GM21576 (cell line): ENCODE results near the gene ASB16.

Experiments
- ATAC-seq: cut with Tn5 transposase; IDR thresholded peaks from one replicate; pipeline ENCODE4 v1.9.1; 2021; ENCODE audit warnings: mild to moderate bottlenecking, moderate library complexity; ENCODE audit not compliant: unreplicated experiment

The ASB16 gene

GRCh38 chr17:44188576-44189403, 18.3 kb downstream of the ASB16 start:
- no peak for ATAC-seq

- ATAC-seq: no peak
Measured at GRCh38 chr17:44190481-44190880, 20.0 kb downstream of the ASB16 start.

GRCh38 chr17:44191369-44191768, 20.9 kb downstream of the ASB16 start:
- no peak for ATAC-seq

DNA sequence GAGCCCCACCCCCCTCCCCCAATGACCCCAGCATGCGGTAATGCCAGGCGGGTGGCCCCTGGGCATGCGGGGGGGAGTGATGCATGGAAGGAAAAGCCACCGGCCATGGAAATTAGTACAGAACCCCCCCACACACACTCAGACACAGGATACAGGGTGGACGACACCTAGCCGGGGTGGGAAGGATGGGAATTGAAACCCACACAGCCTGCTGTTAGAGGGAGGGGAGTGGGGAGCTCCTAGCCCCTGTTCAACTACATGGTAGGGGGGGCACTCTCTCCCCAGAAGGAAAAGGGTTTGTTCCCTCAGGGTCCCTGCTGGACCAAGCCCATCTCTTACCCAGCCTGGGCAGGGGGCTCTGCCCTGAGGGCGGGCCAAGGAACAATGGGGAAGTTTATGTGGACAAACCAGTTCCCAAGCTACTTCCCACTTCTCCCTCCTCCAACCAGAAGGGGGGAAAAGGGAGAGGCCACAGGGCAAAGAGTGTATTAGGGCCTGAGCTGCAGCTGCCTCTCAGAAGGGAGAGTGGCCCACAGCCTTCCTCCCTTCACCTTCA, 21.5 kb downstream of the ASB16 start:
- ATAC-seq: no peak

DNA sequence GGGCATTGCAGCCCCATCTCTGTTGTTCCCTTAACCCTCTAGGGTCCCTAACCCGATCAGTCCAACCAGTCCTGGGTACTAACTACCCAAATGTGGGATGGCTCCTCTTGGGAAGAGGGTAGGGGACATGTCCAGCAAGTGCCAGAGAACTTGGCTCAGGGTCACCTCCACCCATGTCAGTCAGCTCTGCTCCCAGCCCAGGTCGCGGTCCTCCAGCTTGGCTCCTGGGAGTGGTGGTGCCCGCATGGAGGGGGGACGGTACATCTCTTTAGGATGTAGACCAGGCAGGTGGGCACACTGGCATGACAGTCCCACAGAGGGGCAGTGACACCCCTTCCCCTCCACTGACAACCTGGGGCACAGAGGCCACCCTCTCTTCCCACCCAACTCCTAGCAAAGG, 22.2 kb downstream of the ASB16 start:
- ATAC-seq: no peak

DNA sequence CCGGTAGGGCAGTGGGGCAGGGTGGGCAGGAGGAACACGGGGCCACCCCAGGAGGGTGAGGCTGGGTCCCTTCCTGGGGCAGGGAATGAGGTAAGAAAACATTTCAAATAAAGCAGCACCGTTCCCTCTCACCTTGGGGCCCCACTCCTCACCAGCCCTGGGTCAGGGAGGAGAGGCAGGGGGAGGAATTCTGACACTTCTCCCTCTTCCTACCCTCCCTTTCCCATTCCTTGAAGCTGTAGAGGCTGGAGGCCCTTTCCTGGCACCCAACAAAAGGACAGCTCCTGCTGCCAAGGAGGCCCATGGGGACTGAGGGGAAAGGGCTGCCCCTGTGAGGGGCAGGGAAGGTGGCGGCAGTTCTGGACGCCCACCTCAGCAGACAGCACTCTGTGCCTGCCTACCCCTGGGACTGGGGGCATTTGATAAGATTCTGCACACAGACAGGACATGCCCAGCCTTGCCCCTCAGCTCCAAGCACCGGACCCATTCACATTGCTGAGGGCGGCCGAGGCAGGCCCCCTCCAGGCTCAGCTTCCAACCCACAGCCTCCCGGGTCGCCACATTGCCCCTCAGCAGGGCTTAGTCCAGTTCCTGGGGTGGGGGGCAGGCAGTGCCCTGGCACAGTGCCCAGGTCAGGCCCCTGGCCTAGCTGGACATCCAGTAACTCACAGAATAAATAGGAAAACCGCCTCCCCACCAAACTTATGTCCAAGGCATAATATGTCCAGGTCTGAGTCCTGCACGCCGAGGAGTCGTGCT, 23.0 kb downstream of the ASB16 start:
- ATAC-seq: no peak

DNA sequence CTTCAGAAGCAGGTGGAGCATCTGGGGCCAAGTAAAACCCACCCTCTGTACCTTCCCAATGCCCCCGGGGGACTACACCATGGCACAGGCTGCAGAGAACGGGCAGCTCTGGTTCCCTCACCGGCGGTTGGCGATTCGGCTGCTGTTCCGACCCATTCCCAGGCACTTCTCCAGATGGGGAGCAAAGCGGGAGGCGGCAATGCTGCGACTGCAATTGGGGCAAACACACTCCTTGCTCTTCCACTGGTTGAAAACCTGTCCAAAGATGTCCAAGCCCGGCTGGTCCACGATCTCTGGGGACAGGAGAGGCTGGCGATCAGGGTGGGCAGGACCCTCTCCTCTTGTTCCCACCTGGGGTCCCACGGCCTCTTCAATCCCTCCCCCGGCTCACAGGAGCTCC, 26.6 kb downstream of the ASB16 start:
- no peak for ATAC-seq

DNA sequence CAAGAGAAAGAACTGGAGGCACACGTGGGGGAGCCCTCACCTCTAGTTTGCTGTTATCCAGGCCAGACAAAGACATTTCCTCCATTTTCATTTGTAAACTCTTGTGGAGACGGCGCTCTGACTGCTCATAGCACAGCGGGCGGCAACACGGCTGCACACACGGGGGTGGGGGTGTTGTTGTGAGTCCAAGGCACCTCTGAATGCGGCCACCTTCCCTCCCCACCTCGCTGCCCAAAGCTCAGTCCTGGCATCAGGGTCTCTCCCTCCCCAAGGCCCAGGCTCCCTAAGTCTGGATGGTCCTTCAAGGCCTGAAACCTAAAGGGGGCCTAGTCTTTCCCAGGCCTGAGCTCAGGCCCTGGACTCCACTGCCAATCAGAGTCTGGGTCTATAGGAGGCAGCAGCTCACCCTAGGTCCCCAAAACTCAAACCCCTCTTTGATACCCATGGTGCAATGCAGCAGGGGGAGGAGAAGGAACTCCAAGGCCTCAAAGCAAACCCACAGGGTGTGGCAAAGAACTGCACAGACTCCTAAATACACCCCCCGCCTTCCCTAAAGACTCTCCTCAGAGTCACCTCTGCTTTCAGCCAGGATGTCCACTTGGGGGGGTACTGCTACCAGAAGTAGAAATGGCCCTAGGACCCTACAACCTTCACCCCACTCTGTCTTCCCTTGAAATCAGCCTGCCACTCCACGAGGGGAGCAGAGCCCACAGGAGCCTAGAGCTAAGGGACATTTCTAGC, 27.6 kb downstream of the ASB16 start:
- ATAC-seq: no peak

GRCh38 chr17:44198721-44199552, 28.4 kb downstream of the ASB16 start:
- peak; percentile 16 for ATAC-seq

GRCh38 chr17:44199553-44200477, 29.3 kb downstream of the ASB16 start, which contains the start of gene ATXN7L3:
TSS of gene ATXN7L3 (minus strand) at chr17:44199884. CDS start at chr17:44198070, 1,814 bp downstream.
- peak; percentile 61 for ATAC-seq

DNA sequence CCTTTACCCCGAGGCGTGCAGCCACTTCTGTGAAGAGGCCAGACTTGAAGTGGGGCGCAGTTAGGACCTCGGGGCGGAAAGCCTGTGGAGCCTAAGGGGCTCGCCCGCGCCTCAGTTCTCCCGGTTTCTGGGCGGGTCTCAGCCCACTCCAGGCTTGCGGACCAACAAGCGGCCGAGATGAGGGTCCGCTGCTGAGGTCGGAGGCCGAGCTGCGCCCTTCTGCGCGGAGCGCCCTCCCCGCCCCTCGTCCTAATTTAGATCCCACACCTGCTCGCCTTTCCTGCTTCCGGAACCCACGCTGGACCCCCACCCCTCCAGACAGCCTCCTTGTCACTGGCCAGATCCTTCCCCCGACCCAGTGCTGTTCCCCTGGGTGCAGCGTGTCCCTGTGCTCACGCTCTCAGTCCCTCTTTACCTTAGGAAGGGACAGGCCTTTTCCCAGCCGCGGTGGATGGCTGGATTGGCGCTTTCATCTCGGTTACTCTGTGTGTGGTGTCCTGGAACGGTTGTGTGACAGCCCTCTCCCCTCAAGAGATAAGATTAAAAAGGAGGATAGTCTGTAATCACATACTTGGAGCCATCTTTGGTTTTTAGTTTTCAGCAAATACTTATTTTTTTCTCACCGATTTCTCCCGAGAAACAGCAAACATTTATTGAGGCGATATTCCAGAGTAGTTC, 30.1 kb downstream of the ASB16 start:
- no peak for ATAC-seq

GRCh38 chr17:44202756-44203155, 32.3 kb downstream of the ASB16 start:
- no peak for ATAC-seq

DNA sequence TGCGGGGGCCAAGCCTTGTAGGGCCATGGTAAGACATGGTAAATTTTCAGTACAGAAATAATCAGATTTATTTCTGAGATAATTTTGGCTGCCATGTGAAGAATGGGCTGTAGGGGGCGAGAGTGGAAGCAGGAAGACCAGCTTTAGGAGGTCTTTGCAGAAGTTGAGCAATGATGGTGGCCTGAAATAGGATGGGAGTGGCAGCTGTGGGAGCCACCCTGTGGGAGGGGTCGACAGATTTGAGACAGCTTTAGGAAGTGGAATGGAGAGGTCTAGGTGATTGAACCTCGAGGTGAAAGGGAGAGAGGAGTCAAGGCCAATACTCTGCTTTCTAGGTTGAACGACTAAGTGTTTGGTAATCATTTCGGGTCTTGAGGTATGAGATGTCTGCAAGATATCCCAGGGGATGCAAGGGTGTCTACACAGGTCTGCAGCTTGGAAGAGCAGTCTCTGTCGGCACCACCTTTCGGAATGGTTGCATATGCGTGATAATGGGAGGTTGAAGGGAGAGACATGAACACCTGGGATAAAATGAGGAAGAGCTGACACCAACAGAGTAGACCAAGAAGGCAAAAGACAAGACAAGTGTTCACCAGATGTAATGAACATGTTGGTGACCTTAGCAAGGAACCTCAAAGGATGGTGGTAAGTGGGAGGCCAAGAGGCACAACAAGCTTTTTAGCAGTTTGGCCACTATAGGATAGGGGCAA, 33.4 kb downstream of the ASB16 start:
- no peak for ATAC-seq

DNA sequence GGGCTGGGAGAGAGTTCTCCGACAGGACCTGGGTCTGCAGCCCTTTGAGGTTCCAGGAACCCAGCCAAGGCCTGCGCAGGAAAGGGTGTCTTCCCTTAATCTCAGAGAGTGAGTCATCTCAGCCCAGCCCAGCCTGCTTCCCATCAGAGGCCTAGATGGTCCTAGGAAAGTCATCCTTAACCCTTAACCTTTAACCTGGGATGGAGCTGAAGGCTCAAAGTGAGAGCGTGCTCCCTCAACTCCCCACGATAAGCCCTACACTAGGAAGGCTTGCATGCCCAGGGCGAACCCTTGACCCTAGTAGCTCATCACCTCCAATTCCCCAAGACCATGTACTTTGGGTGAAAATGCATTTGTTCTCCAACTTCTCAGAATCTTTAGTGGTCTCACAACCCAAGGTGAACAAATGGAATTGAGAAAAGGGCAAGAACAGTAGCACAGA, 34.0 kb downstream of the ASB16 start:
- no peak for ATAC-seq

GRCh38 chr17:44205962-44206824, 35.7 kb downstream of the ASB16 start:
- no peak for ATAC-seq

- no peak for ATAC-seq
Measured at GRCh38 chr17:44206825-44207155, 36.3 kb downstream of the ASB16 start.

DNA sequence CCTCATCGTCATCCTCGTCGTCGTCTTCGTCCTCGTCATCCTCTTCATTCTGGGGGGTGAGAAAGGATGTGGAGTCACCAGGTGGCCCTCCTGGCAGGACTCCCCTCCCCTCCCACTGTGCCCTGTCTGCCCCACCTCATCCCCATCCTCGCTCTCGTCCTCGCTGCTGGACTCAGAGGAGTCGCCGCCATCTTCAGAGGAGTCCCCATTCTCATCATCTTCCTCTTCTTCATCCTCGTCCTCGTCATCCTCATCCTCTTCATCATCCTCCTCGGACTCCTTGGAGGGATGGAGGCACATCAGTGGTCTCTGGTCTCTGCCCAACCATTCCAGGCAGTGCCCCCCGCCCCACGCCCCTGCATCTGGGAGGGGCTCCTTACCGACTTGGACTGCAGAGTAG, 36.8 kb downstream of the ASB16 start:
- ATAC-seq: no peak
